ENCODE data around the gene NAA35.

NAA35 gene

DNA sequence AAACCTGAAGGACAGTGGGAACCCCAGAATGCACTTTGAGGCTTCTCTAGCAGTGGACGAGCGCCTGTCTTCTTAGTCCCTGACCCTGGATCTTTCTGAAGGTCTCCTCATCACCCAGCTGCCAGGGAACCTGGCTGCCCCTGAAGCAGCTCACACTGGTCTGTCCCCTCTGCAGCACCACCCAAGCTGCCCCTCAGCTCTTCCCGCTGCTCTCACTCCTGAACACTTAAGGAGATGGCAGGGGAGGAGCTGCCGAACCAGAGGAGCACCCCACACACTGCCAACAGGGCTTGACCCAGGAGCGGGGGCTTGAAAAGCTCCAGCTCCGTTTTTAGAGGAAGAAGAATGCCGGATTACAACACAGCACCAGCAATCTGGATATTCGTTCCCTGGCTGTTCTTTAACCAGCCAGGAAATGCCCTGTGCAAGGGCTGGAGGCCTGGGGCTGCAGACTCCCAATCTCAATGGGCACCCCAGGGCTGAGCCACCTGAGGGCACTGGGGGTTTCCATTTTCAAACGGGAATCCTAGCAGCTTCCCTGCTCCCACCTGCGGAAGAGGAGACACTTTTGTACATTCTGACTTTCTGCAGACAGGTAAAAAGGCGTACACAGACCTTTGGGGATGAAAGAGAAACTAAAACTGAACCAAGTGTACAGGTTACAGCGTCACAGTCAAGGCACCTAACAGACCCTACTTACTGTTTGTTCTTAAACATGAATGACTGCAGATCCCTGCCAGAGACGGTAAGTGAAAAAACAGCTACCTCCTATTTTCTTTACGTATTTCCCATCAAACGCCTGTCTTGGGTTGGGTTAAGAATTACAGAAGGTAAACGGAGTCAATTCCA lies 122.1 kb downstream of the NAA35 start:
- DNase-seq (ENCODE audit: low read depth in 2 of 2): no peak

DNA sequence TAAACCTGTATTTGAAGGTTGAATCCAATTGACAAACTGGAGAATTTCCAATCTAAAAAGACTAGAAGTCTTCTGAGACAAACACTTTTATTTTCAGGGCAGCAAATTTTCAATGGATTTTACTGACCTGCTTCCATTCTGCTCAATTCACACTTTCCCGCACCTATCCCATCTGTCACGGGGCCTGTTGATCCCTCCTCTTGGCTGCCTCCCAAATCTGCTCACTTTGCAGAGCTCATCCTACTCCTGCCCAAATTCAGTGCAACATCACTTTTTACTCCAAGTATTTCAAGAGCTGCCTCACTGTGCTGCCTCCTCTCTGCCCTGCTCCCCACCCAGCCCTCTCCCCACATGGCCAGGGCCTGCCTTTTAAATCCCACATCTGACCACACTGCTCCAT lies 123.3 kb downstream of the NAA35 start:
- DNase-seq (ENCODE audit: low read depth in 2 of 2): no peak

DNA sequence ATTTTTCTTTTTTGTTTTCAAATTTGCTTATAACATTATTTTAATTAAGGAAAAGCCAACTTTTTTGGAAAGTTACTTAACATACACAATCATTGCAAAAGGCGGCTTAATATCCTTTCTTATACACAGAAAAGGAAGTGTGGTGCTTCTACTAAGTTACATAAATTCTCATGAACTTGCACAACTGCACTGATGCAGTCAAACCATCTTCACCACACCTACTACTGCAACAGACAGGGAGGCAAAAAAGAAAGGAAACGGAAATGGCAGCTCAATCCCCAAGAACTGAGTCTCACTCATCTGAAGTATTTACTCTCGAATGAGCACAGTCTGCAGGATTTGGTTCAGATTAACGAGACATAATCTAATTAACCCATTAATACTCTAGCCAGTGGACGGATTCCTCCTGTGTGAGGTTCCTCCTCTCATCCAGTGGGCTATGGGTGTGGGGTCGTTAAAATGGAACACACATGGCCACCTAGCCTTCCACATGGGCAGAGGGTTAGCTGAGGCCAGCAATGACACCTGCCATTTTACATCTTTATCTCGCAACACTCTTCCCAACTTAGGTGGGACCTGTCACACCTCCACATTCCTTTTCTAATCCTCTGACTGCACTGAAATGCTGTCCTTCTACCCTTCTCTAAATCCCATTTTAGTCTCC lies 128.4 kb downstream of the NAA35 start:
- no peak for DNase-seq (ENCODE audit: low read depth in 2 of 2)
